ENCODE results near the gene EVI5L.
"Not testable (repeated sequence)": the region's sequence is repeated elsewhere in the genome, so short reads cannot be mapped to it uniquely, and the experiment has no call there.

The EVI5L gene
- 13.7 to 15.8 reads per million in 2 donors for total RNA-seq

DNA sequence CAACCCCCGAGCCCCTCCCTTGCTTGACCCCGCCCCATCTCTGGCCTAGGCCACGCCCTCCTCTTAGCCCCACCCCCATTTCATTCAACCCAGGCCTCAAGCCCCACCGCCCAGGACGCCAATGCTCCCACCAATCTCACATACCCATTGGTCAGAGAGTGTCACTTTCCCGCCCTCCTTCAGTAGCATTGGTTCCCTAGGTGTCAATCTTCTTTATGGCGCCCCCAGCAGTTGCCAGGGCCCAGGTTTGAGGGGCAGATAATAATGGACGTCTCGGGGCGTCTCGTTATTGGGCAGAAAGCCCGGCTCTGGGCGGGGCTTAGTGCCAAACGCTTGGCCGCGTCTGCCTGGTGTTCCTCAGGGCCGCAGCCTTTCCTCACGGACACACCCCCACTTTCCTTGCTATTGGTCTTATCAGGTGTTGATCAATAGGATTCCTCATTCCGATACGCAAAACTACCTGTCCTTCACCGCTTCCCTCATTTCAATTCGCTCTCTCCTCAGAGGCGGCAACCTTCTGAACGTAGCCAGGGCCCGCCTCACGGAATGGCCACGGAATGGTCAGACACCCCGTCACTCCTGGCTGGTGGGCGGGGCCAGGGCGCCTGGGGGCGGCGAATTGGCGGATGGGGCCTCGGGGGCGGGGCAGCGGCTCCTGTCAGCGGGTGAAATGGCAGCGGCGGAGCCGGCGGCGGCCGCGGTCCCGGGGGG, at the start of gene EVI5L:
EVI5L (plus strand) TSS at position 658 of the 711 bp plus-strand sequence. CDS start 16,325 bp downstream, outside the sequence.
- peak; percentile 99 to 100 (median 99) for DNase-seq

DNA sequence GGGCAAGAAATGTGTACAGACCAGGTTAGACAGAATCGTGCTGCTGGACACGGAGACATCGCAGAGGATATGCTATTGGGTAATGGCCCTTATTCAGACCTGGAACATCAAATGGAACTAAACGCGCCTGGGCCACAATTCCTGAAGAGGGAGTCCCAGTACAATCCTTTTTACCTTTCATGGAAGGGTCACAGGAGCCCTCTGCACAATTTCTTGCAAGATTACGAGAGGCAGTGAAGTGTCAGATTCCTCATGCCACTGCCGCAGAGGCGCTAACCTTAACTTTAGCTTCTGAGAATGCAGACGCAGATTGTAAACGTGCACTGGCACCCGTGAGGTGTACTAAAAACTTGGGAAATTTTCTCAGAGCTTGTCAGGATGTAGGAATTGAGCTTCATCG, 48.9 kb upstream of the EVI5L start:
- no peak for DNase-seq

DNA sequence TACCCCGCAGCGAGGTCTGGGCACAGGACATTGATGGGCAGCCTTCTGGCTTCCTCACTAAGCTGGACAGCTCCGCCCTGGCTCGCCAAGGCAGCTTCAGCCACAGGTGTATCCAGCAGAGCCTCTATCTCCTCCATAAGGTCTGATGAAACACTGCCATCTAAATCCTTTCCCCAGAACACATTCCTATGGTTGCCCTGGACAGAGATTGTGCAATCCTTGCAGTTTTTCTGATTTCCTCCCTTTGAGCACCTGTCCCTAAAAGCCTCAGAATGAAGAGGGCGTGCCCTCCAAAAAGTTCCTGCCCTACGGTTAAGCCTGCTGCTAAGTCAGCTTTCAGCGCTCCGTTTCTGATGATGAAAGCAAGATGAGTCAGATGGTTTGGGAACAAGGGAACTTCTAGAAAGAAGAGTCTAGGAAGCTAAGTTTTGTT, 46.0 kb upstream of the EVI5L start:
- DNase-seq: no peak

DNA sequence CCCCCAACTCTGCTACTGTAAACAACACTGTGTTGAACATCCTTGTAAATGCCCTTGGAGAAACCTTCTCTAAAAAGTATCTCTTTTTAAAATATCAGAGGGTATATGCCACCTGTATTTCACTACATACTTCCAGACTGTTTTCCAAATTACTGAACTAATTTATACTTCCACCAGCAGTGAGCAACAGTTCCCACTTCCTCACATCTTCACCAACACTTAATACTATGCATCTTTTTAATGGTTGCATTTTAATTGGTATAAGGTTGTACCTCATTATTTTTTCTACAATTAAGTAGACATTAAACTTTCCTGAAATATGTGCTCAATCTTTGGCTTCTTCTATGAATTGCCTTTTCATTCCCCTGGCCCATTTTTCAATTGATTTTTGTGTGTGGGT, 45.2 kb upstream of the EVI5L start:
- no peak for DNase-seq

DNA sequence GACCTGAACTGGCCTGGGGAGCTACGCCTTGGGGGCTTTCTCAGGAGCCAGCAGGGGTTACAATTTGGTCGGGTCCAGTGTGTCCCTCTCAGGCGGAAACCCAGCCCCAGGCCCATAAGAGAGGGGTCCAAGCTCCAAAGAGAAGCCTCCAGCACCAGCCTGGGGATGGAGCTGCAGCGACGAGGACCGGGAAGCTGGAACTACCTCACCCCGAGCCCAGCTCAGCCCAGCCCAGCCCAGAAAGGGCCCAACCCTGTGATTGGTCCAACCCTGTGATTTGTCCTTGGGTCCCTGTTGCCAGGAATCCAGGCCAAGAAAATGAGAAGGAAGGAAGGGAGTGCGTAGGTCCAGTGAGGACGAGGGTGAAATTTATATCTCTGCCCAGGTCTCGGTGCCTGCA, 42.9 kb upstream of the EVI5L start:
- no peak for DNase-seq

DNA sequence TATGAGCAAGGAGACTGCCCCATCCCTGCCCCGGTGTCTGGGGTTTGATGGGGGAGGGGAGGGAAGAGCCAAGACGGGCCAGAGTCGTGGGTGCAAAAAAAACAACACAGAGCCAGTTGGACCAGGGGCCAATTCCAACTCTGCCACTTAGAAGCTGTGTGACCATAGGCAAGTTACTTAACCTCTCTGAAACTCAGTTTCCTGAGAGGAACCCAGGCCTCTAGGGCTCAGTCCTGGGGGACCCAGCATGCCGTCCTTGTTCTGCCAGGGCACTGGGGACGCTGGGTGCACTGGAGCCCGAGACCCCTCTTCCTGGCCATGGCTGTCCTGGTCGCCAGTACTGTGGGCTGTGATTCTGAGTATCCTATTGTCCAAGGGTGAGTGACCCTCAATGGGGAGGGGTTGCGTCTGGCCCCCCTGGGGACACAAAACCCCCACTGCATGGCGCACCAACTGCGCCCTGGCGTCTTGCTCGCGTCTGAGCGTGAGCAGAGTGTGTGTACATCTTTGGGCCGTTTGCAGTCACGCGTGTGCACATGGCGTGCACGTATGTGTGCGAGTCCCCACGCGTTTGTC, 42.3 kb upstream of the EVI5L start:
- no peak for DNase-seq

DNA sequence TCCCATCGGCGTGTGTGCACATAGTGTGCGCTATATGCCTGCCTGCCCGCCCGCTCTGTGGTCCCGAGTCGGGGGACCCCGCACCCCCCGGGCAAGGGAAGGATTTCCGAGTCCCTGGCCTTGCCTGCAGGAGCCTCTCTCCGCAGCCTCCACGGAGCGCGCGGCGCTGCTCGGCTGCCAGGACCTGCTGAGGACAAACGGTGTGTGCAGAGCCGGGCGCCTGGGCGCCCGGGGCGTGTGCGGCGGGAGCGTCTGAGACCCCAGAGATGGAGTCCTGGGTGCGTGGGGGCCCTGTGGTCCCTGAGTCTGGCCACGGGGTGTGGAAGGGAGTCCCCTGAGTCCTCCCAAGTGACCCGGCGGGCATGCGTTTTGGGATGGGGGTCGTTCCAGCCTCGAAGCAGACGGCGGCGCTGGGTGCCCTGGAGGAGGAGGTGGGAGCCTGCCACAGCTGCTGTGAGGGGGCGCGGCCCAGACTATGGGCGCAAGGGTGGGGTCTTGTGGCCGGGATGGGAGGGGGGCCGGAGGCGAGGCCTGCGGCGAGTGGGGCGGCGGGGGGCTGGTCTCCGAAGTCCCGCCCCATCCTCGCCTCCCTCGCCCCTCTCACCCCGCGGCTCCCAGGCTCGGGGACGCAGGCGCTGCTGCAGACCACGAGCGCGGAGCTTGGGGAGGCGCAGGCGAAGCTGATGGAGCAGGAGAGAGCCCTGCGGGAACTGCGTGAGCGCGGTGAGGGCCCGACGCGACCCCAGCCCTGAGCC, 41.7 kb upstream of the EVI5L start:
- no peak for DNase-seq

DNA sequence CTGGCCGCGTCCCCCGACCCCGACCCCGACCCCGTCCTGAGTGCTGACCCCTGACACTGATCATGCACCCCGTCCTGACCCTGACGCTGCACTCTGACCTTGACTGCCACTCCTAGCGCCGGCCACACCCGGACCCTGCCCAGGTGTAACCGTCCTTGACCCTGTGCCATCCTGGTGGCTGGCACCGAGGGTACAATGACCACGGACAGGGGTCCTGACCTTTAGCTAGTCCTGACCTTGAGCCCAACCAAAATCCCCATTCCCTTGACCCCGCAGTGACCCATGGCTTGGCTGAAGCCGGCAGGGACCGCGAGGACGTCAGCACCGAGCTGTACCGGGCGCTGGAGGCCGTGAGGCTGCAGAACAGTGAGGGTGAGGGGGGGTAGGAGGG, 41.1 kb upstream of the EVI5L start:
- DNase-seq: no peak

DNA sequence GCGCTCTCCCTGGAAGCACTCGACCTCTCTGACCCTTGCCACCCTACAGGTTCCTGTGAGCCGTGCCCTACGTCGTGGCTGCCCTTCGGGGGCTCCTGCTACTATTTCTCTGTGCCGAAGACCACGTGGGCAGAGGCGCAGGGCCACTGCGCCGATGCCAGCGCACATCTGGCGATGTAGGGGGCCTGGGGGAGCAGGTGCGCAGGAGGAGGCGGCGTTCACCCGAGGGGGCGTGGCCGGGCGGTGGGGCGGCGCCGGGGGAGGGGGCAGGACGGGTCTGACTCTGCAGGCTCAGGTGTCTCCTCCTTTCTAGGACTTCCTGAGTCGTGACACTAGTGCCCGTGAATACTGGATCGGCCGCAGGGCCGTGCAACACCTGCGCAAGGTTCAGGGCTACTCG, 40.6 kb upstream of the EVI5L start:
- peak in 1 of 5 experiments; percentile 37 for DNase-seq

DNA sequence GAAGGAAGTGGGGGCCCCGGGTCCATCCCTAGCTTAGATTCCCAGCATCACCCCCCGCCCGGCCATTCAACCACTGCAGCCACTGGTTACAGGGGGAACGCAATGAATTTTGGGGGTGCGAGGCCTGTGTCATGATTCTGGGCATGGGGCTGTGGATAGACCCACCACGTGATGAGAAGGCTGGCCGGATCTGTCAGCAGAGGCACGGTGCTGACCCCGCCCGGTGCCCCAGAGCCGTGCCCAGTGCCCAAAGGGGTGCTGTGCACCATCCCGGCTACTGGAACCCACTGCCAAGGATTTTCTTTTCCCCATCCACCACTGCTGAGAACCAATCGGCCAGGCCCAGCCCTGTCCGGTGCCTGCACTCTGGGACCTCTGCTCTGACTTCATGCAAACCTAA, 39.6 kb upstream of the EVI5L start:
- DNase-seq: no peak

DNA sequence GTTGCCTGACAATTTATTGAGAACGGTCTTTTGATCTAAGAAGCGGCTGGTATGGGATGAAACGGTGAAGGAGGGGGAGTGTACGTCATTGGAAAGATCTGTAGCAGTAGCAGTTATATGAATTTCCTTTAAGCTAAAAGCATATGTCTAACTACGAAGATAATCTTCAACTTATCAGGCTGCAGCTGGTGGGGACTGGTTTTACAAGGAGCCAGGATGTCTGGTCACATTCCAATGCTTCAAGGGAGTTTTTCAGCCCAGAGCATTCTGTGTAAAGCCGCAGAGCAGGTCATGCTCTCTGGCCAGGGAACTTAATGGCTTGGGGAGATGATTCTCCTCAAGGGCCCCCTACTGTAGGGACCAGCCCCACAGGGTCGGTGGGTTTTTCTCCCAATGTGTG, 37.7 kb upstream of the EVI5L start:
- DNase-seq: no peak

DNA sequence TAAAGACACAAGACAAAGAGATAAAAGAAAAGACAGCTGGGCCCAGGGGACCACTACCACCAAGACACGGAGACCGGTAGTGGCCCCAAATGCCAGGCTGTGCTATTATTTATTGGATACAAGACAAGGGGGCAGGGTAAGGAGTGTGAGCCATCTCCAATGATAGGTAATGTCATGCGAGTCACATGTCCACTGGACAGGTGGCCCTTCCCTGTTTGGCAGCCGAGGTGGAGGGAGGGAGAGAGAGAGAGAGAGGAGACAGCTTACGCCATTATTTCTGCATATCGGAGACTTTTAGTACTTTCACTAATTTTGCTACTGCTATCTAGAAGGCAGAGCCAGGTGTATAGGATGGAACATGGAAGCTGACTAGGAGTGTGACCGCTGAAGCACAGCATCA, 37.3 kb upstream of the EVI5L start:
- DNase-seq: not testable (repeated sequence)

DNA sequence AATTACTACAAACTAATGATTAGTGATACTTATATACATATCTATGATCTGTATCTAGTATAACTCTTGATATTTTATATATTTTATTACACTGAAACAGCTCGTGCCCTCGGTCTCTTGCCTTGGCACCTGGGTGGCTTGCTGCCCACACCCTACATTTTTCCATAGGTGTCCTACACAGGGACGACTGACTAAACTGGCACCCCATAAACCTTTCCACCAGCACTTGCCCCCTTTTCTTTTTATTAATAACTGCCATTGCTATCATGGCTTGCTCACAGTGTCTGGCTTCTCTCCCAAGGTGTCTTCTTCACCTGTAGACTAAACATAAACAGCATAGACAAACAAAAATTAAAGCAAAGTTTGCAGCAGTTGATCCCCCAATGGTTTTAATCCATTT, 36.5 kb upstream of the EVI5L start:
- DNase-seq: no peak

DNA sequence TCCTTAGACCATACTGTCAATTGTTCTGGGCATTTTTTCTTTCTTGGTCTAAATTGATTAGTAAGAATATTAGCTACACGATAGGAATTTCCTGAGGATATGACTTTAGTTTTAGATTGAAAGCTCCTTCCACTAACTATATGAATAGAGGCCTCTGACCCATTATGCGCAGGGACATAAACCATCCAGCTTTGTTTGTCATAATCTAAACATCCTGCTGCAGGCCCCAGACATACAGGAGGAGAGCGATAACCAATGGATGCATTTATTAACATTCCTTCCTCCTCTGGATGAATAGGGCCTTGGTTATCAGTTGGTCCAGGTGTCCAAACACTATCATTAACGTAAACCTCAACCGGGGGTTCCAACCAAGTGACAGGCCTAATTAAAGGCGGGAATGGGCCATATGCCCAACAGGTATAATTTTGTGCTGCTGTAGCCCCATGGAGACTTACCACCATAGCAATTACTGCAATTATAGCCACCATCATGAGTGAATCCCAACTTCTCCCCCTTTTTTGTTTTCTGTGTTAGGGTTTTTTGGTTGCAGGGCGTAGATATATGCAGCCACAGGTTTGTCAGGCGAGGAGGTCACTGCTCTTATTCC, 34.4 kb upstream of the EVI5L start:
- no peak for DNase-seq

DNA sequence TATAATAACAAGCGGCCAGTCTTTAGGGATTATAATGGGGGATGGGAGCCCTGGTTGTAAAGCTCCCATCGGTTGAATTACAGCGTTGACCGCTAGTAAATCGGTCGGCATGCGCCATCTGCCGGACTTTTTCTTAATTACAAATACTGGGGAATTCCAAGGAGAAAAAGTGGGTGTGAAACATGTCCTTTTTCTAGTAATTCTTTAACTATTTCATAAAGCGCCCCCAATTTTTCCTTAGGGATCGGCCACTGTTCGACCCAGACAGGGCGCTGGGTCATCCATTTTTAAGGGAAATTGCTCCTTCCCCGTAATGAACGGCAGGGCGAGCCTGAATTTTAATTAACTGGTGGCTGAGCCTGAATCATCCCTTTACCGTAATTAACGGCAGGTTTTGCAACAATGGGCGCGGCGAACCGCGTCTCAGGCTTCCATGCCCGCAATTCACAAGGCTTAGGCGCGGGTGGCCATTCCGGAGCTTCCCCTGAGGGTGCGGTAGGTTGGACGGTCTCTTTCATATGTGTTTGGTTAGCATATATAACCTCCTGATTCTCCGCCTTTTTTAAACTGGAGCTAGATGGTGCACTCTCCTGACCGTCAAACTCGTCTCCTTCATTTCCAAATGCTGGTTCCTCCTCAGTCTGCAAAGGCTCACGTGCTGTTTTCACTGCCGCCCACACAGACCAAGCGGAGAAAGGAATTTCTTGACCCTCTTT, 30.2 kb upstream of the EVI5L start:
- DNase-seq: peak in 4 of 5 experiments; percentile 16 to 46 (median 35)

DNA sequence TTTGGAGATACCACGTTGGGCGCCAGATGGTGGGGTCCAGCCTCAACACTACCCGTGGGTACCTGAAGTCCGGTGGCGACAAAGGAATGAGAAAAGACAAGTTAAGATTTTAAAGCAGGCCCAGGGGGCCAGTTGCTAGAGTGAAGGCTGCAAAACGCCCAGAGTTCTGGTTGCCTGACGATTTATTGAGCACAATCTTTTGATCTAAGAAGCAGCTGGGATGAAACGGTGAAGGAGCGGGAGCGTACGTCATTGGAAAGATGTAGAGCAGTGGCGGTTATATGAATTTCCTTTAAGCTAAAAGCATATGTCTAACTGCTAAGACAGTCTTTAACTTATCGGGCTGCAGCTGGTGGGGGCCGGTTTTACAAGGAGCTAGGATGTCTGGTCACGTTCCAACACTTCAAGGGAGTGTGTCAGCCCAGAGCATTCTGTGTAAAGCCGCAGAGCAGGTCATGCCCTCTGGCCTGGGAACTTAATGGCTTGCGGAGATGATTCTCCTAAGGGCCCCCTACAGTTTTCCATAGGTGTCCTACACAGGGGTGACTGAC, 28.9 kb upstream of the EVI5L start:
- DNase-seq: no peak

DNA sequence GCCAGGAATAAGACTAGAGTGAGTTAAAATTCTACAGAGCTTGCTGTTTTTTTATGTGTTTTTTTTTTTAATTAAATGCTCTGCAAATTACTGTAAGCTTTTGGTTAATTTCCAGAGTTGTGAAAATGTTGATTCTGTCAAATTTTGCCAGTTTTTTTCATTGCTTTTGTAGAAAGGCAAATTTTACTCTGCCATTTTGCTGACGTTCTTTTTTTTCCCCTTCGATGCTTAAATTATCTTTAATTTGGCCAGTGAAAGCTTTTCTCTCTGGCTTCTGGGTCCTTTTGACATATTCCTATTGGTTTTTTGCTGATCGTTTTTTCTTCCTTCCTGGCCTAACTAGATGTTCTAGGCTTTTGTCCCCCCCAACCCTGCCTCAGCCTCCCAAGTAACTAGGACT, 23.8 kb upstream of the EVI5L start:
- DNase-seq: no peak

DNA sequence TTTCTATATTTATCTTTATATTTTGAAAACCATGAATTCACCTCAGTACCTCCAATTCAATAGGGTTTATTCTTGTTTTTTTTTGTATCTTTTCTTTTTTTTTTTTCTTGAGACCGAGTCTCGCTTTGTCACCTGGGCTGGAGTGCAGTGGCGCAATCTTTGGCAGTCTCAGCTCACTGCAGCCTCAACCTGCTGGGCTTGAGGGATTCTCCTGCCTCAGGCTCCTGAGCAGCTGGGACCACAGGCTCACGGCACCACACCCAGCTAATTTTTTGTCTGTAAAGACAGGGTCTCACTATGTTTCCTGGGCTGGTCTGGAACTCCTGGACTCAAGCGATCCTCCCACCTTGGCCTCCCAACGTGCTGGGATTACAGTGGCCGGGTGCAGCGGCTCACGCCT, 23.1 kb upstream of the EVI5L start:
- DNase-seq: no peak

DNA sequence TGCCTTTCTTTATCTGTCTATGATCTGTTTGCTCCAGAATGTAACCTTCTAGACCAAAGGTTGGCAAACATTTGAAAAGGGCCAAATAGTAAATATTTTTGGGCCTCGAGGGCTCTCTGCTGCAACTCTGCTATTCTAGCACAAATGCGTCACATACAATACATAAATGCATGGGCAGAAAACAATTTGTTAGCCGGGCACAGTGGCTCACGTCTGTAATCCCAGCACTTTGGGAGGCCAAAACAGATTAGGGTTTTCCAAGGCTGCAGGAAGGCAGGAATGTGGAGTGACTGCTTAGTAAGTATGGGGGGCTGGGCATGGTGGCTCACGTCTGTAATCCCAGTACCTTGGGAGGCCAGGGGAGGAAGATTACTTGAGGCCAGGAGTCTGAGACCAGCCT, 21.9 kb upstream of the EVI5L start:
- DNase-seq: no peak

DNA sequence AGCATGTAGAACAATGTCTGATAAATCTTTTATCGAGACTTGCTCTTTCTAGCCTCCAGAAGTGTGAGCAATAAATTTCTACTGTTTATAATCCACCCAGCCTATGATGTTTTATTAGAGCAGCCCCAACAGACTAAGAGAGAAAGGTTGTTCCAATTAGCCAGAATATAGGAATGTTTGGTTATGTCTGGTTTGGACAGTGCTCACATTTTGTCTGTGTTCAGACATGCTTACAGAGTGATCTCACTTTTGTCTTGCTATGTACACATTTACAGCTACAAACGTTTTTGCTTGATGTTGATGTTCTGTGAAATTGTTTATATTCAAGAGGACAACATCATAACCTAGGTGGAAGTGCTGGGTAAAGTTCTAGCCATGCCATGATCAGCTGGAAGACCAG, 18.0 kb upstream of the EVI5L start:
- DNase-seq: no peak

DNA sequence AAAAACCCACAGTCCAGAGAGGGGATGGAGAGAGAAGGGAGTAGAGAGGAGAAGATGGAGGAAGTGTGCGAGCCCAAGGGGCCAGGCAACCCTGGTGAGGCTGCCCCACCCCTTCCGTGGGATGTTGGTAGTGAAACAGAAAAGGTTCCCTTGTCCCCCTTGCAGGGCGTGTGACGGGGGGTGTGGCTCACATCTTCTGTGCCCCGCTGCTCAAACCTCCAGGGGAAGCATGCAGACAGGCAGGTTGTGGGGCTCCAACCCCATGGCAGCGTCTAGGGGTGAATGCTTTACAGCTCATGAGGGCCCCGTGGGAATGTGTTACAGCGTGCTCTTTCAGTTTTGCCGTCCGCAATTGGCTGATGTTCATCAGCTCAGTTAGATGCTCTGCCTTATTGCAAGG, 14.7 kb upstream of the EVI5L start:
- no peak for DNase-seq

DNA sequence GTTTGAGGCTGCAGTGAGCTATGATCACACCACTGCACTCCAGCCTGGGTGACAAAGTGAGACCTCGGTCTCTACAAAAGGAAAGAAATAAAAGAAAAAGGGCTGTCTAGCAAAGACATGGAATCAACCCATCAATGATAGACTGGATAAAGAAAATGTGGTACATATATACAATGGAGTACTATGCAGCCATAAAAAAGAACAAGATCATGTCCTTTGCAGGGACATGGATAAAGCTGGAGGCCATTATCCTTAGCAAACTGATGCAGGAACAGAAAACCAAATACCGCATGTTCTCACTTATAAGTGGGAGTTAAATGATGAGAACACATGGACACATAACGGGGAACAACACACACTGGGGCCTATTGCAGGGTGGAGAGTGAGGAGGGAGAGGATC, 14.0 kb upstream of the EVI5L start:
- DNase-seq: not testable (repeated sequence)

DNA sequence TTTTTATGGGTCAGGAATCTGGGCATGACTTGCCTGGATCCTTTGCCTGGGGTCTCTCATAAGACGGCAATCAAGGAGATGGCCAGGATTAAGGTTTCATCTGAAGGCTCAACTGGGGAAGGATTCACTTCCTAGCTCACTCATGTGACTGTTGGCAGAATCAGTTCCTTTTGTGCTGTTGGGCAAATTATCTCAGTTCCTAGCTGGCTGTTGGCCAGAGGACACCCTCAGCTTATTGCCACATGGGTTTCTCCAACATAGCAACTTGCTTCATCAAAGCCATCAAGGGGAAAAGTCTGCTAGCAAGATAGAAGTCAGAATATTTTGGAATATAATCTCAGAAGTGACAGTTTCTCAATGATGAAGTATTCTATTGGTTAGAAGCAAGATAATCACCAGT, 12.2 kb upstream of the EVI5L start:
- DNase-seq: no peak
